ENCODE results near the gene PMF1.

The PMF1 gene

DNA sequence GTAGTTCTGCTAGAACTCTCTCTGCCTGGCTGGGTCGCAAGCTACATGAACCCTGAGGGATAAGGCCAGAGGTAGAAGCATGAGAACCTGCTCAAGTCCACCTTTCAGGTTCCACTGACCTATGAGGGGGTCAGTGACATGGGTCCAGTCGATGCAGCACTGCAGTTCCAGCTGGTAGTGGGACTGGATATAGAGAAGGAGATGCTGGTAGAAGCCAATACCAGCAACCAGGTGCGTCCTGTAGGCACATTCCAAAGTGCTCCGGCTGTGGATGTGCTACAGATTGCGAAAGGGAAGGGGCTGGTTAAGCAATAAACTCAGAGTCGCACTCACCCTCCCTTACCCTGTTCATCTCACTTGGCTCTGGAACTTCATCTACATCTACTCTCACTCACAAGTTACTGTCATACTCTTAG, 64.2 kb downstream of the PMF1 start:
- no peak overlapping the region for H3K4me3 ChIP-seq (ENCODE audit: low read depth, low read length)
- in situ Hi-C loops (cut with HindIII; ENCODE audit: low sequenced_read_pairs), result no loop called here
- TF ChIP-seq, protein P1, sequence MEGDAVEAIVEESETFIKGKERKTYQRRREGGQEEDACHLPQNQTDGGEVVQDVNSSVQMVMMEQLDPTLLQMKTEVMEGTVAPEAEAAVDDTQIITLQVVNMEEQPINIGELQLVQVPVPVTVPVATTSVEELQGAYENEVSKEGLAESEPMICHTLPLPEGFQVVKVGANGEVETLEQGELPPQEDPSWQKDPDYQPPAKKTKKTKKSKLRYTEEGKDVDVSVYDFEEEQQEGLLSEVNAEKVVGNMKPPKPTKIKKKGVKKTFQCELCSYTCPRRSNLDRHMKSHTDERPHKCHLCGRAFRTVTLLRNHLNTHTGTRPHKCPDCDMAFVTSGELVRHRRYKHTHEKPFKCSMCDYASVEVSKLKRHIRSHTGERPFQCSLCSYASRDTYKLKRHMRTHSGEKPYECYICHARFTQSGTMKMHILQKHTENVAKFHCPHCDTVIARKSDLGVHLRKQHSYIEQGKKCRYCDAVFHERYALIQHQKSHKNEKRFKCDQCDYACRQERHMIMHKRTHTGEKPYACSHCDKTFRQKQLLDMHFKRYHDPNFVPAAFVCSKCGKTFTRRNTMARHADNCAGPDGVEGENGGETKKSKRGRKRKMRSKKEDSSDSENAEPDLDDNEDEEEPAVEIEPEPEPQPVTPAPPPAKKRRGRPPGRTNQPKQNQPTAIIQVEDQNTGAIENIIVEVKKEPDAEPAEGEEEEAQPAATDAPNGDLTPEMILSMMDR (IDR thresholded peaks at IDR 0.05; ENCODE audit: low read depth, low read length), result no peak
- no peak for DNase-seq (ENCODE audit: low read depth, low spot score)

DNA sequence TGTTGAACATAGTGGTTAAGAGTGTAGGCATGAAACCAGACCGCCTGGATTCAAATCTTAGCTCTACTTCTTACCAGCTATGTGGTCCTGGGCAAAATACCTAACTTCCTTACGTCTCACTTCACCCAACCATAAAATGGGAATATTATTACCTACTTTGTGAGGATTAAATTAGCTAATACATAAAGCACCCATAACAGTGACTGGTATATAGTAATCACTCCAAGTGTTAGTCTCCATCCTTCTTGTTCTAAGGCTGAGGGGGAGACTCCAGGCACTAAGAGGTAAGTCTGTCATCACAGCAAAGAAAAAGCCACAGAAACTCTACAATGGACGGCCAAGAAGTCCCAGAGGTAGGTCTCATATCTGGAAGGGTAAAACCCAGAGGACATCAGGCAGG, 67.0 kb downstream of the PMF1 start:
- TF ChIP-seq, protein P1 (IDR thresholded peaks at IDR 0.05; ENCODE audit: low read depth, low read length), result no peak
- in situ Hi-C loops (cut with HindIII; ENCODE audit: low sequenced_read_pairs), result no loop called here
- H3K4me3 ChIP-seq (ENCODE audit: low read depth, low read length), result no peak overlapping the region
- DNase-seq (ENCODE audit: low read depth, low spot score), result no peak

DNA sequence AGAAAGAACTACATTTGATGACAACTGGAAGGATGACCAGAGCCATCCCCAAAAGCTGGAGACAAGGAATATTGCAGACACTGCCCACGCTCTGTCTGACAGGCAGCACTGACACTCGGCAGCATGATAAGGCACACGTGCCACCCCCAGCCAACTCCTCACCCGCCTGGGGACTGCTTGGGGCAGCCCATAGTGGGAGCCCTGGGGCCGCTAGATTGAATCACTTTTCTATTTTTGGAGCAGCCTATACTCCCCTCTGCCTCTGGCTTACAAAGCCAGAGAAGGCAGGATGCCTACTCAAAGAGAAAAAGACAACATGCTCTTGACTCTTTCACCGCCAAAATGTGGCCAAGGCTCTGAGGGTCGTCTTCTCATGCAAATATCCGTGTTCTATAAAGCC, 68.5 kb downstream of the PMF1 start:
- TF ChIP-seq, protein P1 (IDR thresholded peaks at IDR 0.05; ENCODE audit: low read depth, low read length), result no peak
- in situ Hi-C loops (cut with HindIII; ENCODE audit: low sequenced_read_pairs), result no loop called here
- DNase-seq (ENCODE audit: low read depth, low spot score), result peak; percentile 17
- H3K4me3 ChIP-seq (ENCODE audit: low read depth, low read length), result peak overlapping the region; percentile 90

DNA sequence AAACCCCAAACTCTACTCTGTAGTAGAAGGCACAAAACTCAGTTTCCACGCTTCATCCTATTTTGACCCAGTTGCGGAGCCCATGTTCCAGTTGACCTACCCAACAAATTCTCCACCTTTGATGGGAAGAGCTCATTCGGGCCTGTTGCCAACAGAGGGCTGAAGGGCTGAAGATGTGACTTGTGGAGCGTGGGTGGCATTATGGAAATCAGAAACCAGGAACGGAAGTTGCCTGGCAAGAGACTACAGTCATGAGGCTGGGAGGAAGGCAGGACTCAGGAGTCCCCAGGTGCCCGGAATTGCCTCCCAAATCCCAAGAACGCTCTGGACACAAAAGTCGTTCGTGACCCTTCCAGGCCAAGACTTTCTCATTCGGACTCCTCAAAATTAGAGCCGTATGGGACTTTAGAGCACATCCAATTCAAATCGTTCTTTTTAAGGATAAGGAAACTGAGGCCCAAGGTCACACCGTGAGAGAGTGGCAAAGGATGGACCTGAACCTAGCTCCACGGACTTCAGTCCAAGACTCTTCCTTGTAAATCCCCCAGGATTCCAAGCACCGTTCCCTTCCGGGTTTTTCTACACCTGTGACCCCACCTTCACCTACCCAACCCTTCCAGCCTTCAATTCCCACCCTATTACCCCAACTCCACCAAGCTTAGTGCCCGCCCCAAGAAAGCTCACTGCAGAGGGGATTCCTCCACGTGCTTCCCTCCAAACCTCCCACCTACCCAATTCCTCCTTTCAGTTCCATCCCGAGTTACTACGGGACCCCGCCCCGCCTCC, 69.1 kb downstream of the PMF1 start:
- DNase-seq (ENCODE audit: low read depth, low spot score), result peak; percentile 8
- in situ Hi-C loops (cut with HindIII; ENCODE audit: low sequenced_read_pairs), result no loop called here
- TF ChIP-seq, protein P1 (IDR thresholded peaks at IDR 0.05; ENCODE audit: low read depth, low read length), result no peak
- peak overlapping the region; percentile 90 for H3K4me3 ChIP-seq (ENCODE audit: low read depth, low read length)

DNA sequence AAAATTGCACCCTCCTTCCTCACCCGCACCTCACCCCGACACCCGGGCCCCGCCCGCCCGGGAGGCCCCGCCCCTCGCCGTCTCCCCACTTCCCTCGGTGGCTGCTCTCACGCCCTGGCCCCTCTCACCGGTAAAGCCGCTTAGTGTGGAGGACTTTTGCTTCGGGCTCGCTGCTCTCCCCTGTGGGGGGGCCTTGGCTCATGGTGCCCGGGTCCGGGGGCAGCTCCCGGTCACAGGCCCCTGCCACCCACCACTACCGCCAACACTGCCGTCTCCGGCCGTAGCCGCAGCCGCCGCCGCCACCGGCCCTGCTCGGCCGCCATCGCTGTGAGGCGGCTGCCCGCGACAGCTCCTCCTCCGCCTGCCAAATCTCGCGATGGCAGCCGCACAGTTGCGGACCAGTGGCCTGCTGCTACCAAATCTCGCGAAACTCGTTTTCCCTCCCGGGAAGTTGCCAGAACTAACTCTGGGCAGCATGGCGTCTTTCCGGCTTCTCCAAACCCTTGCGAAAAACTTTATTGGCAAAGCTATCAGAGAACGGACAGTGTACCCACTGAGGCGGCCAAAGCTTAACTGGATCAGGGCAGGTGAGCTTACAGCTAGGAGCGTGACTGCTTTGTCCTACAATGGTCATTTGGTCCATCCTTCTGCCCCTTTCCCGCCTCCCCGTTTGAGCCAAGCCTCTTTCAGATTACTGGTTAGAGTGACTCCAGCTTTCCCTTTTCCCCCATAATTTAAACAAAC, 69.8 kb downstream of the PMF1 start, which contains the start of gene SMG5:
Gene SMG5, minus strand, starts transcription at position 347 of the 744 bp plus-strand sequence. Its CDS starts 145 bp downstream, at position 202.
- in situ Hi-C loops (cut with HindIII; ENCODE audit: low sequenced_read_pairs), result no loop called here
- peak within 1 kb of the TSS; percentile 90 for H3K4me3 ChIP-seq (ENCODE audit: low read depth, low read length)
- TF ChIP-seq, protein P1 (IDR thresholded peaks at IDR 0.05; ENCODE audit: low read depth, low read length), result no peak
- peak; percentile 99 for DNase-seq (ENCODE audit: low read depth, low spot score)

DNA sequence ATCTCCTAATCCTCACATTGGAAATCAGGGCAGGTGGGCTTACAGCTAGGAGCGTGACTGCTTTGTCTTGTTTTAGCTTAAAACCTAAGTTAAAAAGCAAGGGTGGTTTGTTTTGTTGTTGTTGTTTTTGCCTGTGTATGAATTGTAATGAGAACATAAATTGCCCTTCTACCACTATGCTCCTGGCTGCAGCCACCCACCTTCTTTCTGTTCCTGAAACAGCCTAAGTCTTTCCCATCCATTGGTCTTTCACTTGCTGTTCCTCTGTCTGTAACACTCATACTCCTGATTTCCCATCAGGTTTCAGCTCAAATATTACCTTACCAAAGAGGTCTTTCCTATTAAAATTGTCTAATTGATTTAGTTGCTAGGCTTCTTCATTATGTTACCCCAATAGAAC, 70.7 kb downstream of the PMF1 start:
- no peak for DNase-seq (ENCODE audit: low read depth, low spot score)
- TF ChIP-seq, protein P1 (IDR thresholded peaks at IDR 0.05; ENCODE audit: low read depth, low read length), result no peak
- in situ Hi-C loops (cut with HindIII; ENCODE audit: low sequenced_read_pairs), result no loop called here
- H3K4me3 ChIP-seq (ENCODE audit: low read depth, low read length), result peak overlapping the region; percentile 90

Data from astrocyte of the spinal cord (primary cell).